Activated CD4-positive, alpha-beta T cell treated with anti-CD3 and anti-CD28 coated beads for 36 hours (primary cell): ENCODE results near the gene YWHAB. TPM values are rescaled to one million over a fixed set of nuclear protein-coding genes. Genes with fewer than 3 reads are reported as not detected.
"Not testable (repeated sequence)": the region's sequence is repeated elsewhere in the genome, so short reads cannot be mapped to it uniquely, and the experiment has no call there.

Source experiments
- ATAC-seq: fragments of 200-7000 bp; cut with Tn5 transposase; one replicate; pipeline ENCODE4 v1.10.0; 2021; ENCODE audit warnings: mild to moderate bottlenecking, moderate library complexity
- CTCF ChIA-PET: fragments of 350-600 bp; sonication (Branson Sonifier 250); formaldehyde crosslinking; loops from one replicate; lab custom pipeline; 2021; ENCODE audit warnings: antibody characterized with exemption; lab: Charles Lee
- POLR2A ChIA-PET: fragments of 350-600 bp; sonication (Branson Sonifier 250); formaldehyde crosslinking; loops from one replicate; lab custom pipeline; 2021; ENCODE audit warnings: antibody characterized with exemption, inconsistent platforms; lab: Charles Lee
- DNase-seq: peaks from one replicate; pipeline ENCODE4 v3.0.0-alpha.2; 2020
- H3K27ac Mint-ChIP-seq: one replicate; pipeline ENCODE4 v1.8.0; 2021; ENCODE audit warnings: mixed read lengths
- H3K27me3 Mint-ChIP-seq: one replicate; pipeline ENCODE4 v1.8.0; 2021; ENCODE audit warnings: mixed read lengths
- H3K36me3 Mint-ChIP-seq: one replicate; pipeline ENCODE4 v1.8.0; 2021; ENCODE audit warnings: low read depth, mixed read lengths
- H3K4me1 Mint-ChIP-seq: one replicate; pipeline ENCODE4 v1.8.0; 2021; ENCODE audit warnings: mixed read lengths
- H3K4me3 Mint-ChIP-seq: one replicate; pipeline ENCODE4 v1.8.0; 2021; ENCODE audit warnings: mild to moderate bottlenecking, moderate library complexity, mixed read lengths
- H3K9me3 Mint-ChIP-seq: one replicate; pipeline ENCODE4 v1.8.0; 2021; ENCODE audit warnings: low read depth, mixed read lengths
- intact Hi-C, 2 experiments: fragments of 100-400 bp; cut with DNase I in 1 of 2; cut with micrococcal nuclease in 1 of 2; formaldehyde crosslinking; loops; one replicate each; pipeline versions ENCODE4 v1.14.2 to v1.15.1; 2022 to 2024; cut with DNase I, micrococcal nuclease
- total RNA-seq, 2 experiments: library from RNA; stranded (reverse); gene quantifications; one replicate each; pipeline ENCODE4 v1.2.3, GENCODE V29; 2021

YWHAB gene
- total RNA-seq, 2 experiments from 2014 or later, result 273 to 326 TPM

DNA sequence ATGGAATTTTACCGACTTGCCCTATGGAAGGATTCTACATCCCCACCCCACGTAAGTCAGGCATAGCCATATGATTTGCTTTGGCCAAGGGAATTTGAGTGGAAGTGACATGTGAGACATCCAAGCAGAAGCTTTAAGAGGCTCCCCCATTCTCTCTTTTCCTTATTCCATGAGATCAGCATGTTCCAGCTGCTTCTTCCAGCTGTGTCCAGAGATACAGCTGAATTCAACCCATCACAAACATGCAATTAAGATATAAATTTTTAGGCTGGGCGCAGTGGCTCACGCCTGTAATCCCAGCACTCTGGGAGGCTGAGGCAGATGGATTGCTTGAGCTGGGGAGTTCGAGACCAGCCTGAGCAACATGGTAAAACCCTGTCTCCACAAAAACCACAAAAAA is 16.0 kb upstream of the YWHAB start:
- no peaks in the 10 kb centered on the region for H3K9me3 Mint-ChIP-seq
- intact Hi-C loops, result loop anchor here (5.0 kb wide), 2 partner anchors 67 to 482 kb away; no protein-coding TSS in a partner anchor
- H3K4me1 Mint-ChIP-seq, result peaks cover 13% of the 10 kb centered on the region
- ChIA-PET CTCF (interaction anchor here (0.9 to 3.7 kb wide), 3 partner anchors 22 to 186 kb away, joined by 3 to 30 read pairs (median 4); no protein-coding TSS in a partner anchor), POLR2A (no interaction called here)
- peaks cover 7% of the 10 kb centered on the region for H3K27me3 Mint-ChIP-seq
- H3K4me3 Mint-ChIP-seq, result no peak overlapping the region
- H3K27ac Mint-ChIP-seq, result no peak overlapping the region
- ATAC-seq (no peak), DNase-seq (no peak)
- H3K36me3 Mint-ChIP-seq, result no peaks in the 10 kb centered on the region

DNA sequence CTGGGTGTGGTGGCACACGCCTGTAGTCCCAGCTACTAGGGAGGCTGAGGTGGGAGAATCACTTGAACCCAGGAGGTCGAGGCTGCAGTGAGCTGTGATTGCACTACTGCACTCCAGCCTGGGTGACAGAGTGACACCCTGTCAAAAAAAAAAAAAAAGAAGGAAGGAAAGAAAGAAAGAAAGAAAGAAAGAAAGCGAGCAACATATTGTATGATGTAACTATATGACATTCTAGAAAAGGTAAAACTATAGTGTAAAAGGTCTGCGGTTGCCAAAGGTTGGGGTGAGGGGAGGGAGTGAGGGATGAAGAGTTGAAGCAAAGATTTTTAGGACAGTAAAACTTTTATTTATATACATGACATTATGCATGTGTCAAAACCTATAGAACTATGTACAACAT is 3.1 kb upstream of the YWHAB start:
- ATAC-seq, result not testable (repeated sequence)

DNA sequence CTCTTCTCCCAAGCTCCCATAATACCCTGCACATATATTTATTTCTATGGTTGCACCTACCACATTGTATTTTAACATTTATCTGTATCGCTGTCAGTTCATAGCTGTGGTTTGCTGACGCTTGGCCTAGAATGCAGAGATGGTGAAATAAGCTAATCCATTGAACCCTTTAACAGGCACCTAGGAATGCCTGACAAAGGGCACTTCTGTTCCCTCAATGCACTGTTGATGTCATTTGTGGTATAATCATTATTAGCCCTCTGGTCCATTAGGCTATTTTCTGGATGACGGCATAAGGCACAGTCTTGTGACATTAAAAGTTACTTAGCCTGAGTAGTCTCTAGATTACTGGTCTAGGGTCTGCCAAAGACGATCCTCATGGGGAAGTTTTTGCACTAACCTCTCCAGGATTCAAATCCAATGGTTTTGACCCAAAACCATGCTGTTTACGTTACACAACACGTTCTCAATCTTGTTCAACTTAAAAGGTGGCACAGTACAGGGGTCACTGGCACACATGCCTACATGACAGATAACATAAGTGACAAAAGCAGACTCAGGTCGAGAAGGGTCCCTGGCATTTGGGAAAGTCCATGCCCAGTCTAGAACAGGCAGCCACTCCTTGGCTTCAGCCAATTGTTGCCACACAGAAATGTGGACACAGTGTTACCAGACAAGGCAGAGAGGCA is 2.1 kb upstream of the YWHAB start:
- ATAC-seq, result no peak
- CTCF ChIA-PET, result no interaction called here
- peaks cover 43% of the 10 kb centered on the region for H3K4me1 Mint-ChIP-seq
- H3K36me3 Mint-ChIP-seq, result peaks cover 20% of the 10 kb centered on the region
- POLR2A ChIA-PET, result interaction anchor here (0.6 kb wide), 1 partner anchor 233 kb away, joined by 3 read pairs; no protein-coding TSS in a partner anchor
- intact Hi-C loops, result loop anchor here in 1 of 2 experiments (10.0 kb wide), 1 partner anchor 669 kb away; the partner anchor contains the start of gene OSER1
- no peaks in the 10 kb centered on the region for H3K27me3 Mint-ChIP-seq
- H3K4me3 Mint-ChIP-seq, result no peak overlapping the region
- no peaks in the 10 kb centered on the region for H3K9me3 Mint-ChIP-seq
- no peak for DNase-seq
- H3K27ac Mint-ChIP-seq, result peak overlapping the region; percentile 93

More for the DNA sequence above, 3.1 kb upstream of the YWHAB start:
- peak overlapping the region; percentile 58 for H3K27ac Mint-ChIP-seq
- H3K9me3 Mint-ChIP-seq, POLR2A ChIA-PET, H3K27me3 Mint-ChIP-seq, H3K4me3 Mint-ChIP-seq, DNase-seq: not testable (repeated sequence)
- peaks cover 14% of the 10 kb centered on the region for H3K36me3 Mint-ChIP-seq
- intact Hi-C loops, result loop anchor here in 1 of 2 experiments (10.0 kb wide), 1 partner anchor 668 kb away; the partner anchor contains the start of gene OSER1
- peaks cover 38% of the 10 kb centered on the region for H3K4me1 Mint-ChIP-seq
- CTCF ChIA-PET, result interaction anchor here (1.2 kb wide), 1 partner anchor 197 kb away, joined by 3 read pairs; no protein-coding TSS in a partner anchor

DNA sequence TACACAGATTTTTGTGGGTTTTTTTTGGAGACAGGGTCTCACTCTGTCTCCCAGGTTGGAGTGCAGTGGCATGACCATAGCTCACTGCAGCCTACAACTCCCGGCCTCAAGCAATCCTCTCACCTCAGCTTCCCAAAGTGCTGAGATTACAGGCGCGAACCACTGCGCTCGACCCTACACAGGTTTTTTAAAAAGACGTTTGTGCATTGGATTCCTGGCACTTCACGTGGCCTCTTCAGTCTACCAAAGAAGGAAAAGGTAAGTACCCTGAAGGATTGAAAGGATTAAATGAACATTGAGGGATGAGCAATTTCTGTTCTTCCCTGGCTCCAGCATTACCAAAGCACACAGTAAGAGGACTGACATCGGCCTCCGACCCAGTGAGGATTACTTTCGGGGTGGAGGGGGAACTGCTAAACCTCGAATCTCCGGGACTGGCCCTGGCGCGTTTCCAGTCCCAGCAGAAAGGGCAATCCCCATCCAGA is 556 bp upstream of the YWHAB start:
- POLR2A ChIA-PET, result interaction anchor here (0.6 to 1.7 kb wide), 6 partner anchors 9 to 86 kb away, joined by 3 to 12 read pairs (median 4); partner anchors contain the start of genes PABPC1L and TOMM34
- Mint-ChIP-seq H3K9me3 (no peaks in the 10 kb centered on the region), H3K4me3 (peak overlapping the region; percentile 94), H3K4me1 (peaks cover 55% of the 10 kb centered on the region), H3K27ac (peak overlapping the region; percentile 93), H3K36me3 (peaks cover 31% of the 10 kb centered on the region), H3K27me3 (no peaks in the 10 kb centered on the region)
- peak; percentile 59 for ATAC-seq
- CTCF ChIA-PET, result interaction anchor here (0.9 to 1.5 kb wide), 5 partner anchors 9 to 24 kb away, joined by 3 to 8 read pairs (median 4); partner anchors contain the start of gene PABPC1L
- intact Hi-C loops, result loop anchor here (1.0 to 10.0 kb wide), 12 partner anchors 25 to 1802 kb away; partner anchors contain the start of genes OSER1 (in 2 of the 2), DNTTIP1 (in 1 of the 2), KCNK15 (in 1 of the 2) and PABPC1L (in 1 of the 2)
- DNase-seq, result no peak

DNA sequence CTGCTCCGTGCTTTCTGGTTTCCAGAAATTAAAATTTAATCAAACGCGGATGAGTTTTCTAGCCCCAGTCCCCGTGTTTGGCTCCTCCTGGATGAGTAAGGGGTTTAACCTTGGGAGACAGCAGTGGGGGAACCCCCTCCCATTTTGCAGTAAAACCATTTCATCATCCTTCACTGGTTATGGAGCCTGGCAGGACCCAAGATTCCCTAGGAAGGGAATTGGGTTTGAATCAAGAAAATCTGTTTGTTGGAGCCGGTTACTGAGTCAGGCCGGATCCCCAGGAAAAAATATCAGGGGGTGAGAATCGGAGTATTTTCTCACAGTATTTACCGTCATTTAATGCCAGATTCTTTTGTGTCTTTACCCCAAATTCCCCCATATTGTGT is 754 bp downstream of the YWHAB start:
- DNase-seq (no peak), ATAC-seq (no peak)
- Mint-ChIP-seq H3K36me3 (peaks cover 39% of the 10 kb centered on the region), H3K27me3 (no peaks in the 10 kb centered on the region), H3K4me3 (peak overlapping the region; percentile 94), H3K9me3 (no peaks in the 10 kb centered on the region), H3K4me1 (peaks cover 59% of the 10 kb centered on the region), H3K27ac (peak overlapping the region; percentile 95)
- ChIA-PET POLR2A (no interaction called here), CTCF (no interaction called here)
- intact Hi-C loops, result loop anchor here (2.0 to 10.0 kb wide), 7 partner anchors 73 to 1801 kb away; partner anchors contain the start of genes DNTTIP1 (in 1 of the 2), KCNK15 (in 1 of the 2), OSER1 (in 1 of the 2) and PIGT (in 1 of the 2)

DNA sequence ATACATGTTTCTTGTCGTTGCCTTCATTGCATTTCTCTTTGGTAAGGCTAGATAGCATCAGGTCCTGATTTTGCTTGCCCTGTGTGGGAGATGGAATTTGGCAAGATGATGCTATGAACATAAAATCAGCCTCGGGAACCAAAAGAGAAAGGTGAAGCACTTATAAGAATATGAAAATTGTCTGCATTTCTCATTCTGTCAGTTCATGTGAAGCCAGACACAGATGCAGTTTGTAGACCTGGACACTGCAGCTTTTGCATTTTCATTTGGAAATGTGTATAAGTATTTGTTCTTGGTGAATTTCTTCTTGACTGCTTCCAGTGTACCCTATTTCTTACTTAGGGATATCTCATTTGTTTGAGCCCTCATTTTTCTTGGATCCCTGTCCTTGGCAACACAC is 1.3 kb downstream of the YWHAB start:
- Mint-ChIP-seq H3K27ac (peak overlapping the region; percentile 95), H3K9me3 (no peaks in the 10 kb centered on the region), H3K4me3 (peak overlapping the region; percentile 94), H3K36me3 (peaks cover 39% of the 10 kb centered on the region), H3K4me1 (peaks cover 64% of the 10 kb centered on the region), H3K27me3 (no peaks in the 10 kb centered on the region)
- intact Hi-C loops, result loop anchor here (2.0 to 10.0 kb wide), 7 partner anchors 72 to 1800 kb away; partner anchors contain the start of genes DNTTIP1 (in 1 of the 2), KCNK15 (in 1 of the 2), OSER1 (in 1 of the 2) and PIGT (in 1 of the 2)
- ChIA-PET POLR2A (no interaction called here), CTCF (no interaction called here)
- DNase-seq (no peak), ATAC-seq (no peak)

DNA sequence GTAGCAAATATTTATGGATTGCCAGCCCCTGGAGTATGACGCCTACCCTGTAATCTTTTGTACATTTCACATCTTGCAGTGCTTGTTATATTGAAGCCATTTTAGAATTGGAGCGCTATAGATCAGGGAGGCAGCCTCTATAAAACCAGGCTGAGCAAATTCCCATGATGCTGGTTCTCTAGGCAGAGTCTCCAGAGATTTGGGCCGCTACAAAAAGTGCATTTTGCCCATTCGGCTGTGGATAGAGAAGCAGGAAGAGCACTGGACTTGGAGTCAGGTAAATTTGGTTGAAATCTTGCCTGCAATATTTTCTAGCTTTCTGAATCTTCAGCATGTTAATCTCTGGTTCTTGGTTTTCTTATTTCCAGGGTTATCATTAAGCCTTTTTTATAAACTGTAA is 2.0 kb downstream of the YWHAB start:
- peak overlapping the region; percentile 95 for H3K27ac Mint-ChIP-seq
- intact Hi-C loops, result loop anchor here (2.0 to 10.0 kb wide), 7 partner anchors 71 to 1800 kb away; partner anchors contain the start of genes DNTTIP1 (in 1 of the 2), KCNK15 (in 1 of the 2), OSER1 (in 1 of the 2) and PIGT (in 1 of the 2)
- CTCF ChIA-PET, result interaction anchor here (0.9 to 6.2 kb wide), 12 partner anchors 8 to 579 kb away, joined by 3 to 71 read pairs (median 4); partner anchors contain the start of gene PABPC1L
- POLR2A ChIA-PET, result interaction anchor here (1.2 kb wide), 1 partner anchor 12 kb away, joined by 3 read pairs; no protein-coding TSS in a partner anchor
- H3K27me3 Mint-ChIP-seq, result no peaks in the 10 kb centered on the region
- H3K9me3 Mint-ChIP-seq, result no peaks in the 10 kb centered on the region
- ATAC-seq, result no peak
- H3K36me3 Mint-ChIP-seq, result peaks cover 45% of the 10 kb centered on the region
- no peak for DNase-seq
- peak overlapping the region; percentile 94 for H3K4me3 Mint-ChIP-seq
- H3K4me1 Mint-ChIP-seq, result peaks cover 66% of the 10 kb centered on the region

DNA sequence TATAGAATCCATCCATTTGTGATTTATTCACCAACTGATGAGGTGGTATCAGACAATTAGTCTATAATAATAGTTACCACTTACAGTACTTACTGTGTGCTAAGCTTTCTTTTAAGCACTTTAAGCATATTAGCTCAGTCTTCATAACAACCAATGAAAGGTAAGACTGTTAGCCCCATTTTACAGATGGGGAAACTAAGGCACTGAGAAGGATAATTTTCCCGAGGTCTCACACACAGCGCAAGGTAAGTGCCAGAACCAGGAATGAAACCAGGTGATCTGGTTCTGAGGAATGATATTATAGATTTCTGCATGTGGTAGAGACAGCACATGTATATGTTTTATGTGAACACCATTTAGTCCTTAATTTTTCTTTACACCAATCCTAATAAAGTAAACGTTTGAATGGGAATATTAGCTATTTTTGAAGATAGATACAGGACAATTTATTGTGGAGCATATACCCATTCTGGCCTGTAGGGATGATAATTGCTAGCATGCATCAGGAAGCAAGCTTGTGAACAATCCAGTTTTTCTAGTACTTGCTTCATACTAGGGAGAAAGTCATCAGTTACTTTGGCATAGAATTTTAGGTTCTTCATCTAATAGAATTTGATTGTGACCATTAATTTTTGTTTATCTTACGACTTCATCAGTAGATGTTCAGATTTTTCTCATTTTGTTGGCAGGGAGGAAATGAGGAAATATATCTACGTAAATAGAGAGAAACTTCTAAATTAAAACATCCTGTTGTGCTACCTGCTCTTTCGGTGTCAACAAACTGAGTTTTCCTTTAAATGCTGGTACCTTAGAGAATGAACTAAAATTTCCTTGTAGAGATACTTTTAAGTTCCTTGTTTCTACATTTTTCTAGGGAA is 3.0 kb downstream of the YWHAB start:
- Mint-ChIP-seq H3K27me3 (no peaks in the 10 kb centered on the region), H3K9me3 (no peaks in the 10 kb centered on the region), H3K4me3 (peak overlapping the region; percentile 94), H3K4me1 (peaks cover 66% of the 10 kb centered on the region), H3K36me3 (peaks cover 47% of the 10 kb centered on the region), H3K27ac (peak overlapping the region; percentile 83)
- ChIA-PET CTCF (interaction anchor here (0.5 to 6.2 kb wide), 15 partner anchors 9 to 1091 kb away, joined by 3 to 71 read pairs (median 4); partner anchors contain the start of gene PABPC1L), POLR2A (interaction anchor here (1.2 to 2.1 kb wide), 2 partner anchors 11 to 23 kb away, joined by 3 to 5 read pairs; no protein-coding TSS in a partner anchor)
- no peak for ATAC-seq
- intact Hi-C loops, result loop anchor here (2.0 to 10.0 kb wide), 6 partner anchors 20 to 1799 kb away; partner anchors contain the start of genes DNTTIP1 (in 1 of the 2), KCNK15 (in 1 of the 2), OSER1 (in 1 of the 2) and PIGT (in 1 of the 2)
- no peak for DNase-seq

DNA sequence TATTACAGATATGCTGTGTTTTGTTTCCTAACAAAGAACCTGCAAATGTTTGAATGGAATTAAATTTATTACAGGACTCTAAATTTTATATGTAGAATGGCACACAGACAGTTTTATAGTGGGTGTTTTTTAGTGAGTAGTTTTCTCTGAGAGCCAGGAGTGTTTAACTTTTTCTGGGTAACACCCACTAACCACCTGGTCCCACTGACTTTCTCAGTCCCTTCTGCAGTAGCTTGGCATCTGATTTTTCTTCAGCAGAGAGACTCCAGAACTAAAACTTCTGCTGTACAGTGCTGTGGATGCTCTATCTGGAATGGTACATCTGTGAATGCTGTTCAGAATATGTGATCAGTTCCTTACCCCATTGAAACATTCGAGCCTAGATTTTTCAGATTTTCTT is 6.3 kb downstream of the YWHAB start:
- peak overlapping the region; percentile 49 for H3K27ac Mint-ChIP-seq
- no peaks in the 10 kb centered on the region for H3K27me3 Mint-ChIP-seq
- ChIA-PET CTCF (interaction anchor here (0.6 to 6.2 kb wide), 6 partner anchors 8 to 338 kb away, joined by 3 to 71 read pairs (median 4); partner anchors contain the start of gene PABPC1L), POLR2A (interaction anchor here (0.7 to 1.1 kb wide), 3 partner anchors 10 to 67 kb away, joined by 3 read pairs; no protein-coding TSS in a partner anchor)
- peaks cover 54% of the 10 kb centered on the region for H3K36me3 Mint-ChIP-seq
- H3K9me3 Mint-ChIP-seq, result no peaks in the 10 kb centered on the region
- ATAC-seq (peak; percentile 8), DNase-seq (no peak)
- peaks cover 81% of the 10 kb centered on the region for H3K4me1 Mint-ChIP-seq
- no peak overlapping the region for H3K4me3 Mint-ChIP-seq
- intact Hi-C loops, result no loop called here

DNA sequence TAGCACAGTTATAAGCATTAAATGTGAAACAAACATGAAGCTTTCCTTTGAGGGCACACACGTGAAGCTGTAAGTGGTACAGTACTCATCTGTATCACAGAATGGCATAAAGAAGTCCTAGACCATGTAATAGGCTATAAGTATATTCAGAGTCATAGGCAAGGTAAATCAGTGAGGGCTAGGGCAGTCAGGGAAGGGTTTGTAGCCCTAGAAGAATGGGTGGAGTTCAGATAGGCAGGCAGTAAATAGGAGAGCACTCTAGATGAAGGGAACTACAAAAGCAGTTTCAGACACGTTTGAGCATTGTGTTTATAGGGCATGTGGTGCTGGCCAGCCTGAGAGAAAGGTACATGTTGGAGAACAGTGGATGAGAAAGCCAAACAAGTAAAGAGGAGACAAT is 9.5 kb downstream of the YWHAB start:
- CTCF ChIA-PET, result interaction anchor here (0.6 to 1.8 kb wide), 4 partner anchors 9 to 145 kb away, joined by 3 to 7 read pairs (median 4); partner anchors contain the start of gene YWHAB
- H3K9me3 Mint-ChIP-seq, result no peaks in the 10 kb centered on the region
- no peak for ATAC-seq
- POLR2A ChIA-PET, result no interaction called here
- H3K4me1 Mint-ChIP-seq, result peaks cover 80% of the 10 kb centered on the region
- H3K36me3 Mint-ChIP-seq, result peaks cover 44% of the 10 kb centered on the region
- peak overlapping the region; percentile 64 for H3K27ac Mint-ChIP-seq
- H3K27me3 Mint-ChIP-seq, result no peaks in the 10 kb centered on the region
- intact Hi-C loops, result no loop called here
- no peak for DNase-seq
- H3K4me3 Mint-ChIP-seq, result no peak overlapping the region
